ENCODE data around the gene GNPDA1.

DNA sequence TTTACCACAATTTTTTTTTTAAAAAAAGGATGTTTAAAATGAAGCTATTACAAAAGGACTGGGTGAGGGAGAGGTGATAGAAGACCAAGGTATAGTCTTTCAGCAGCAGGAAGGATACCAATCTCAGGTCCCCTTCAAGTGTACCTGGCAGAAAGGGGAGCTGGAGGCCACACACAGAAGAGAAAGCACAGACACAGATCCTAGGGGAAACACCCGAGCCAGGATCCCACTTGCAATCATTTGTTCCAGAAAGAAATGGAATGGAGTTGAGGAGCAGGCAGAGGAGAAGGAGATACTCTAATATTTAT, 5.6 kb downstream of the GNPDA1 start:
- TF ChIP-seq, protein P1, sequence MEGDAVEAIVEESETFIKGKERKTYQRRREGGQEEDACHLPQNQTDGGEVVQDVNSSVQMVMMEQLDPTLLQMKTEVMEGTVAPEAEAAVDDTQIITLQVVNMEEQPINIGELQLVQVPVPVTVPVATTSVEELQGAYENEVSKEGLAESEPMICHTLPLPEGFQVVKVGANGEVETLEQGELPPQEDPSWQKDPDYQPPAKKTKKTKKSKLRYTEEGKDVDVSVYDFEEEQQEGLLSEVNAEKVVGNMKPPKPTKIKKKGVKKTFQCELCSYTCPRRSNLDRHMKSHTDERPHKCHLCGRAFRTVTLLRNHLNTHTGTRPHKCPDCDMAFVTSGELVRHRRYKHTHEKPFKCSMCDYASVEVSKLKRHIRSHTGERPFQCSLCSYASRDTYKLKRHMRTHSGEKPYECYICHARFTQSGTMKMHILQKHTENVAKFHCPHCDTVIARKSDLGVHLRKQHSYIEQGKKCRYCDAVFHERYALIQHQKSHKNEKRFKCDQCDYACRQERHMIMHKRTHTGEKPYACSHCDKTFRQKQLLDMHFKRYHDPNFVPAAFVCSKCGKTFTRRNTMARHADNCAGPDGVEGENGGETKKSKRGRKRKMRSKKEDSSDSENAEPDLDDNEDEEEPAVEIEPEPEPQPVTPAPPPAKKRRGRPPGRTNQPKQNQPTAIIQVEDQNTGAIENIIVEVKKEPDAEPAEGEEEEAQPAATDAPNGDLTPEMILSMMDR (IDR thresholded peaks at IDR 0.05; ENCODE audit: insufficient read depth, low read length, poor library complexity, severe bottlenecking): no peak
- no peak for TF ChIP-seq EZH2phosphoT487 (conservative IDR thresholded peaks at IDR 0.05; ENCODE audit: low read length)
